CD4-positive, alpha-beta T cell treated with Interferon gamma for 1 hour (primary cell): Measurements from ENCODE around the gene ELF3.
"Not testable (repeated sequence)": the region's sequence is repeated elsewhere in the genome, so short reads cannot be mapped to it uniquely, and the experiment has no call there.

Experiments used
- DNase-seq: peaks from one replicate; pipeline ENCODE4 v3.0.0-alpha.2; 2020

ELF3 gene

GRCh38 chr1:202036595-202037387 is 26.4 kb downstream of the ELF3 start:
- no peak for DNase-seq

- DNase-seq, result no peak
These were observed 27.4 kb downstream of the ELF3 start for GRCh38 chr1:202037706-202038296.

GRCh38 chr1:202038688-202039346 is 28.4 kb downstream of the ELF3 start:
- no peak for DNase-seq

DNA sequence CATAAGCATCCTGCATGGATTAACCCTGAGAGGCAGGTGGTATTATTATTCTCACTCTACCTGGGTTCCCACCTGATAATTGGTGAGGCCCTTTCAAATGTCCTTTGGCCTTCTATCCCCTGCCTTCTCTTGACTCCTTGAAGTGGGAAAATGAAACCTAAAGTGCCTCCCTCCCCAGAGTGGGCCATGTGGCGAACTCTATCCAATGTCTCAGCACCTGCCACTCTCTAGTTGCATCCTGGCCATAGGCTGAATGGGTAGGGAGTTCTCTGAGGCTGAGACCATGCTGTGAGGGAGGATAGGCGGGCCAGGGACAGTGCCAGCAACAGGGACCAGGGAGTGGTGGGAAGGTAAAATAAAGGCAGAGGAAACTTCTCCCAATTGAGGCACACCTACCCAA is 35.3 kb downstream of the ELF3 start:
- no peak for DNase-seq

- no peak for DNase-seq
These were observed 35.8 kb downstream of the ELF3 start for GRCh38 chr1:202046227-202046626.

- DNase-seq, result no peak
These were observed 36.6 kb downstream of the ELF3 start for GRCh38 chr1:202046748-202047708.

DNA sequence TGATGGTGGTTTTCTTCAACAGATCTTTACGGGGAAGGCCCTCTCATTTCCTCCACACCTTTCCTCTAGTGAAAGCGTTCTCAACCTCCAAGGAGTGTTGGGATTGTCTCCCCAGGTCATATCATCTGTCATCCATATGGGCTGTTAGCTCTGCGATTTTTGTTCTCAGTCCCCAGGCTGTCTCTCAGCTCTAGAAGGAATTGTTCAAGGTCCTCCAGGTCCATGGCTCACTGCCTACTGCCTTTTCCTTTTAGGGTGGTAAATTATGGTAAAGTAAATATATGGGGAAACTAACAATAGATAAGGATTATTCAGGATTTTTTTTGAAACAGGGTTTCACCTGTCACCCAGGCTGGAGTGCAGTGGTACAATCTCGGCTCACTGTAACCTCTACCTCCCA is 37.6 kb downstream of the ELF3 start:
- no peak for DNase-seq

- DNase-seq, result no peak
These were observed 38.7 kb downstream of the ELF3 start for GRCh38 chr1:202049129-202049528.

DNA sequence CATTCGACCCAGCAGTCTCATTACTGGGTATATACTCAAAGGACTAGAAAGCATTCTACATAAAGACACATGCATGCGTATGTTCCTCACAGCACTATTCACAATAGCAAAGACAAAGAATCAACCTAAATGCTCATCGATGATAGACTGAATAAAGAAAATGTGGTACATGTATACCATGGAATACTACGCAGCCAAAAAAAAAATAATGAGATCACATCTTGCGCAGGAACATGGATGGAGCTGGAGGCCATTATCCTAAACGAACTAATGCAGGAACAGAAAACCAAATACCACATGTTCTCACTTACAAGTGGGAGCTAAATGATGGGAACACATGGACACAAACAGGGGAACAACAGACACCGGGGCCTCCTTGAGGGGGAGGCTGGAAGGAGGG is 43.7 kb downstream of the ELF3 start:
- DNase-seq, result no peak

DNA sequence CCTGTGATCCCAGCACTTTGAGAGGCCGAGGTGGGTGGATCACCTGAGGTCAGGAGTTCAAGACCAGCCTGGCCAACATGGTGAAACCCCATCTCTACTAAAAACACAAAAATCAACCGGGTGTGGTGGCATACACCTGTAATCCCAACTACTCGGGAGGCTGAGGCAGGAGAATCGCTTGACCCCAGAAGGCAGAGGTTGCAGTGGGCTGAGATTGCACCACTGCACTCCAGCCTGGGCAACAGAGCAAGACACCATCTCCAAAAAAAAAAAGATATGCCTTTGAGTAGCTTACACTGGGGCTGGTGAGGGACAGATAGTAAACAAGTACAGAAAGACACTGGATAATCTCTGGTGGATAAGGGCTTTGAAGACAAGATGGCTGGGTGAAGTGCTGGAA is 44.3 kb downstream of the ELF3 start:
- DNase-seq, result not testable (repeated sequence)

DNA sequence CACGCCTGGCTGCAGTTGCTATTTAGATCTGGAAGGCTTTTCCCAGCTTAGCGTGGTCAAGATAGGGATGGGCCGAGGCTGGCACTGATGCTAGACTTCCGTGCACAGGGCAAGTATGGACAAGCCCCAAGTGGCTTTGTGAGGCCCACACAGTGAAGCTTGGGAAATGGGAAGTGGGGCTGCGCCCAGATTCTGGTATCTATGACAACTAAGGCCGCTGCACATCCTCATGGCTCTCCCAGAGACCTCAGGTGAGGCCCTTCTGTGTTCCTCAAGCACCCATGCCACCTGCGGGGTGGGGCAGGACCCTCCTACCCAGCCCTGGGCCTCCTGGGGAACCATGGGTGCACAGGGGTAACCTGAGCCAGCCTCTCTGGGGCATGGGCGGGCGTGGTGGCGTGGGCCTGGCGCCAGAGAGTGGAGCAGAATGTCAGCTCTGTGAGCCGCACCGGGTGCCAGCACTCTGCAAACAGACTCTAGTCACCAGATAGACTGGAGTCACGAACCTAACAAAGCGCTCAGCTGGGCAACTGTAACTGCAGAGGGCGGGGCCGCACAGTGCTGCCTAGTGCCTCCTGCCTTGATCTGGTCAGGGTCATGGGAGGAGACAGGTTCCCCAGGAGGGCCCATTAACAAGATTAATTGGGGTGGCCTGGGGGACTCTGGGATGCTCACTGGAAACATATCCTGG is 46.4 kb downstream of the ELF3 start:
- DNase-seq, result no peak

- DNase-seq, result not testable (repeated sequence)
These were observed 46.9 kb downstream of the ELF3 start for GRCh38 chr1:202057335-202057704.

DNA sequence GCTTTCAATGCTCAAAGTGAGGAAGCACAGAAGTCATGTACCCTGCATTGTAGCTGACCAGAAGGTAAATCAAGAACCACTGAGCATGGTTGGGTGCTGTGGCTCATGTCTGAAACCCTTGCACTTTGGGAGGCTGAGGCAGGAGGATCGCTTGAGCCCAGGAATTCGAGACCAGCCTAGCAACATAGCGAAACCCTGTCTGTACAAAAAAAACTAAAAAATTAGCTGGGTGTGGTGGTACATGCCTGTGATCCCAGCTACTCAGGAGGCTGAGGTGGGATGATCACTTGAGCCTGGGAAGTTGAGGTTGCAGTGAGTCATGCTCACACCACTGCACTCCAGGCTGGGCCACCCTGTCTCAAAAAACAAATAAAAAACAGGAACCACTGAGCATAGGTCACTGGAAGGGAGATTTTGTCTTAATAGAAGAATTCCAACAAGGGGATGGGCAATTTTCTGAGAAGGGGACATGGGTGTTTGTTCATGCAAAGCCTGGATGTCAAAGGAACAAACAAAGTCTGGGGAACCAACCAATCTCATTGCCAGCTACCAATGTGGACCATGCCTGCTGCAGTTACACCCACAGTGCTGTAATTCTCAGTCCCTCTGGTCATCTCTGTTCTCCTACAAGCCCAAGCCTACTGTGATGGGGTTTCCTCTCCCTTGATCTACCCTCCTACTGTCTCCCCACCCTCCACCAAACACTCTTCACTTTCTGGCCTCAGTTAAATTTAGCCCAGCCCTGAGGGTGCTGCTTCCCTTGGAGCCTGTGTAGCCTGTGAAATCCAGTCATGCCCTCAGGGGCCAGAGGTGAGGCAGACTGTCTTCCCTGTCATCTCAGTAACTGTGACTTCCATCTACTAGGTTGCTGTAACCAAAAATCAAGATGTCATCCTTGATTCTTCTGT is 47.9 kb downstream of the ELF3 start:
- no peak for DNase-seq

DNA sequence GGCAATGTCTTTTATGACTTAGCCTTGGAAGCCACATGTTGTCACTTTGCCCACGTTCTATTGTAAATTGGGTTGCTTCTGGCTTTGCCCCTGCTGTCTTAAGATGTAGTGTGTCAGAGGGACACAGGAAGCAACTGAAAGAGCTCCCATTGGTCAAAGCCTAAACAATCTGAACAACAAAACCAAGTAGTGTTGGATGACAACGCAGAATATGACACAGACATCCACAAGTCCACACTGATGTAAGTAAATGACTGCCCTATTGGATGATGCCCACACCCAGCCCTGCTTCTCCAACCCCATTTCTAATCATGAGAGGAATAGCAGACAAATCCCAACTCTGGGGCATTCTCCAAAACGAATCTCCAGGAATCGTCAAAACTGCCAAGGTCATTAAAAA is 50.7 kb downstream of the ELF3 start:
- no peak for DNase-seq

GRCh38 chr1:202061787-202062186 is 51.4 kb downstream of the ELF3 start:
- DNase-seq, result not testable (repeated sequence)

- DNase-seq, result not testable (repeated sequence)
These were observed 52.2 kb downstream of the ELF3 start for GRCh38 chr1:202062636-202063035.

DNA sequence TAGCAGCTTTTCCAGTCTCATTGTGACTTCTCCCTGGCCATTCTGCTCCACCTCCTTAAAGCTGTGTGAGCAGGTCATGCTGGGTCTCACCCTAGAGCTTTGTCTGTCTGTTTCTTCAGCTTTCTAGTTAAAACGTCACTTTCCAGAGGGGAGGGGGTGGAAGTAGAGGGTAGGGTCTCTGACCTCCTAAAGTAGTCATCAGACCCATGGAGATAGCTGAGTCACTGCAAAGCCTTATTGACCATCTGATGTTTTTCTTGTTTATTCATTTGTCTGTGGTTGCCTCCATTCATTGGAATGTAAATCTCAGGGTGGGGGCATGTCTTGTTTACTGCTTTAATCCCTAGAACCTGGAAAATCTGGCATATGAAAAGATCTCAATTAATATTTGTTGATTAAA is 52.7 kb downstream of the ELF3 start:
- no peak for DNase-seq

- DNase-seq, result not testable (repeated sequence)
These were observed 54.5 kb downstream of the ELF3 start for GRCh38 chr1:202064889-202065312.
